ENCODE data around the gene GNAT2. TPM values are rescaled to one million over a fixed set of nuclear protein-coding genes. Genes with fewer than 3 reads are reported as not detected.

Gene GNAT2
- total and polyA plus RNA-seq, 4 donors, result 0.24 TPM; not detected in 3

- Histone ChIP-seq H3K4me3 (no peak overlapping the region), H3K36me3 (ENCODE audit: control insufficient read depth in 4 of 4, insufficient read depth in 4 of 4, low read length in 4 of 4) (peaks cover 0 to 18% (median 3%) of the 10 kb centered on the region in 4 donors), H3K27ac (ENCODE audit: low read depth in 1 of 2, low read length in 1 of 2) (no peak overlapping the region), H3K9me3 (ENCODE audit: control insufficient read depth in 4 of 4, insufficient read depth in 3 of 4, low read length in 3 of 4) (no peaks in the 10 kb centered on the region), H3K9ac (ENCODE audit: insufficient read depth in 1 of 2, low read length in 2 of 2) (no peak overlapping the region), H3K27me3 (ENCODE audit: control insufficient read depth in 3 of 3, insufficient read depth in 3 of 3, low read length in 2 of 3) (no peaks in the 10 kb centered on the region), H3K4me1 (ENCODE audit: control insufficient read depth in 5 of 5, insufficient read depth in 5 of 5, low read length in 5 of 5) (peaks cover 0 to 61% (median 20%) of the 10 kb centered on the region in 5 donors)
- 71 to 87% methylated on average over 3 of the region's 3 CpGs for WGBS, 2 donors
- no peak for TF ChIP-seq CTCF (IDR thresholded peaks at IDR 0.05; ENCODE audit: control extremely low read depth, extremely low read depth)
- ATAC-seq (ENCODE audit: insufficient read depth, low FRiP score) (no peak), DNase-seq (no peak)
Observed at GRCh38 chr1:109622895-109623294, 3.5 kb upstream of the GNAT2 start.

- Histone ChIP-seq H3K9me3 (ENCODE audit: control insufficient read depth in 4 of 4, insufficient read depth in 3 of 4, low read length in 3 of 4) (no peaks in the 10 kb centered on the region), H3K36me3 (ENCODE audit: control insufficient read depth in 4 of 4, insufficient read depth in 4 of 4, low read length in 4 of 4) (peaks cover 0 to 12% (median under 1%) of the 10 kb centered on the region in 4 donors), H3K27ac (ENCODE audit: low read depth in 1 of 2, low read length in 1 of 2) (no peak overlapping the region), H3K9ac (ENCODE audit: insufficient read depth in 1 of 2, low read length in 2 of 2) (no peak overlapping the region), H3K27me3 (ENCODE audit: control insufficient read depth in 3 of 3, insufficient read depth in 3 of 3, low read length in 2 of 3) (no peaks in the 10 kb centered on the region), H3K4me3 (no peak overlapping the region), H3K4me1 (ENCODE audit: control insufficient read depth in 5 of 5, insufficient read depth in 5 of 5, low read length in 5 of 5) (peaks cover 0 to 61% (median 20%) of the 10 kb centered on the region in 5 donors)
- 86 to 87% methylated on average over 11 of the region's 11 CpGs for WGBS, 2 donors
- TF ChIP-seq CTCF (IDR thresholded peaks at IDR 0.05; ENCODE audit: control extremely low read depth, extremely low read depth), result no peak
- no peak for DNase-seq
- ATAC-seq (ENCODE audit: insufficient read depth, low FRiP score), result no peak
Observed at GRCh38 chr1:109622137-109622892, 2.9 kb upstream of the GNAT2 start.

GRCh38 chr1:109621379-109622136 is 2.1 kb upstream of the GNAT2 start:
- WGBS, 2 donors, result 40 to 43% methylated on average over 13 of the region's 13 CpGs
- no peak for DNase-seq
- no peaks in the 10 kb centered on the region for H3K9me3 ChIP-seq (ENCODE audit: control insufficient read depth in 4 of 4, insufficient read depth in 3 of 4, low read length in 3 of 4)
- H3K27me3 ChIP-seq (ENCODE audit: control insufficient read depth in 3 of 3, insufficient read depth in 3 of 3, low read length in 2 of 3), result no peaks in the 10 kb centered on the region
- H3K36me3 ChIP-seq (ENCODE audit: control insufficient read depth in 4 of 4, insufficient read depth in 4 of 4, low read length in 4 of 4), result peaks cover 0 to 4% (median 0%) of the 10 kb centered on the region in 4 donors
- peak overlapping the region; percentile 51 for H3K4me3 ChIP-seq
- H3K9ac ChIP-seq (ENCODE audit: insufficient read depth in 1 of 2, low read length in 2 of 2), result no peak overlapping the region
- ATAC-seq (ENCODE audit: insufficient read depth, low FRiP score), result no peak
- H3K27ac ChIP-seq (ENCODE audit: low read depth in 1 of 2, low read length in 1 of 2), result no peak overlapping the region
- TF ChIP-seq CTCF (IDR thresholded peaks at IDR 0.05; ENCODE audit: control extremely low read depth, extremely low read depth), result no peak
- H3K4me1 ChIP-seq (ENCODE audit: control insufficient read depth in 5 of 5, insufficient read depth in 5 of 5, low read length in 5 of 5), result peaks cover 0 to 61% (median 21%) of the 10 kb centered on the region in 5 donors
